NT2/D1 (cell line): Measurements from ENCODE around the gene CCDC3.

ENCODE experiments used
- DNase-seq: peaks from one replicate; pipeline ENCODE4 v3.0.0-alpha.2; 2011; ENCODE audit warnings: low read depth, low spot score
- H3K27me3 ChIP-seq: 2 replicates; pipeline ENCODE4 v1.6.0; 2011; ENCODE audit warnings: mild to moderate bottlenecking; ENCODE audit not compliant: insufficient read length, insufficient read depth
- H3K36me3 ChIP-seq: 2 replicates; pipeline ENCODE4 v1.6.1; 2011; ENCODE audit warnings: mild to moderate bottlenecking, low read length, mixed read lengths; ENCODE audit not compliant: insufficient read depth, insufficient read length
- H3K4me1 ChIP-seq: 2 replicates; pipeline ENCODE4 v1.5.1; 2011; ENCODE audit not compliant: insufficient read depth, insufficient read length
- H3K4me3 ChIP-seq: 2 replicates; pipeline ENCODE4 v1.5.1; 2011; ENCODE audit warnings: low read depth; ENCODE audit not compliant: insufficient read length
- H3K9ac ChIP-seq: 2 replicates; pipeline ENCODE4 v1.6.0; 2011; ENCODE audit warnings: low read depth; ENCODE audit not compliant: insufficient read length
- H3K9me3 ChIP-seq: 2 replicates; pipeline ENCODE4 v1.5.1; 2011; ENCODE audit warnings: mild to moderate bottlenecking, low read length; ENCODE audit not compliant: insufficient read depth
- SUZ12 ChIP-seq: IDR thresholded peaks from 2 replicates; pipeline ENCODE4 v1.6.1; 2011; ENCODE audit not compliant: insufficient read length, insufficient read depth; ENCODE audit errors: extremely low read depth
- YY1 ChIP-seq: IDR thresholded peaks from 2 replicates; pipeline ENCODE4 v1.6.1; 2011; ENCODE audit not compliant: insufficient read length, insufficient read depth
- ZNF274 ChIP-seq: IDR thresholded peaks from 2 replicates; pipeline ENCODE4 v1.6.1; 2011; ENCODE audit warnings: mild to moderate bottlenecking, low read depth, low read length

The CCDC3 gene

DNA sequence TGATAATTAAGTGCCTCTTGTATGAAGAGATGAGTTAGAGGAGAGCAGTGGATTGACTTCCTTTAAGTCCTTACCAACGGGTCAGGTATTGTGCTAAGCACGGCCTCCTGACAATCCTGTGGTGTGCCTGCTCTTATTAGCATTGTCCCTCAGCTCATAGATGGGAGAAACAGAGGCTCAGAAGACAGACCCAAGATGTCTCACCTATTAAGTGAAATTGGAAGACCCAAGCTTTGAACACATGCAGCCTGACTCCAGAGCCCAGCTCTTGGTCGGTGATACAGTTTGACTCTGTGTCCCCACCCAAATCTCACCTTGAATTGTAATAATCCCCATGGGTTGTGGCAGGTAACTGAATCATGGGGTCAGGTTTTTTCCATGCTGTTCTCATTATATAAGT, 53.8 kb downstream of the CCDC3 start:
- Histone ChIP-seq H3K9me3 (peaks cover 10% of the 10 kb centered on the region; the same call in 1 of the 2 replicates), H3K9ac (no peak overlapping the region), H3K4me1 (no peaks in the 10 kb centered on the region), H3K27me3 (no peaks in the 10 kb centered on the region), H3K36me3 (no peaks in the 10 kb centered on the region), H3K4me3 (no peak overlapping the region)
- no peak for DNase-seq
- TF ChIP-seq ZNF274 (no peak), YY1 (no peak), SUZ12 (no peak)

DNA sequence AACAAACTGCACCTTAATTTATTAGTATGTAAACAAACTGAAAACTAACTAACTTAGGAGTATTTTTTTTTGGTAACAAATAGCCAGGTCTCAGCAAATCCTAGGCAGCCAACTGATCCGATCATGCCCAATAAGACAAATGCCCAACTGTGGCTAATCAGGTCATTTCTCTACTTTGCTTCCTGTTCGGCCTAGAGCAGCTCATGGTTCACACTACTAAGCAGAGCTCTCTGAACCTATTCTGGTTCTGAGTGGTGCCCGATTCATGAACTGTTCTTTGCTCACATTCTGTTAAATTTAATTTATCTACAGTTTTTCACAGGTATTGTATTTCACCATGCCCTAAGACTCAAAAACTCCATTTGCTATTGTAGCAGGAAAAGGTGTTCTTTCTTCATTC, 55.1 kb downstream of the CCDC3 start:
- no peak for DNase-seq
- no peaks in the 10 kb centered on the region for H3K4me1 ChIP-seq
- TF ChIP-seq SUZ12 (no peak), YY1 (no peak), ZNF274 (no peak)
- no peaks in the 10 kb centered on the region for H3K36me3 ChIP-seq
- H3K9me3 ChIP-seq: no peaks in the 10 kb centered on the region
- H3K27me3 ChIP-seq: no peaks in the 10 kb centered on the region
- no peak overlapping the region for H3K9ac ChIP-seq
- no peak overlapping the region for H3K4me3 ChIP-seq

DNA sequence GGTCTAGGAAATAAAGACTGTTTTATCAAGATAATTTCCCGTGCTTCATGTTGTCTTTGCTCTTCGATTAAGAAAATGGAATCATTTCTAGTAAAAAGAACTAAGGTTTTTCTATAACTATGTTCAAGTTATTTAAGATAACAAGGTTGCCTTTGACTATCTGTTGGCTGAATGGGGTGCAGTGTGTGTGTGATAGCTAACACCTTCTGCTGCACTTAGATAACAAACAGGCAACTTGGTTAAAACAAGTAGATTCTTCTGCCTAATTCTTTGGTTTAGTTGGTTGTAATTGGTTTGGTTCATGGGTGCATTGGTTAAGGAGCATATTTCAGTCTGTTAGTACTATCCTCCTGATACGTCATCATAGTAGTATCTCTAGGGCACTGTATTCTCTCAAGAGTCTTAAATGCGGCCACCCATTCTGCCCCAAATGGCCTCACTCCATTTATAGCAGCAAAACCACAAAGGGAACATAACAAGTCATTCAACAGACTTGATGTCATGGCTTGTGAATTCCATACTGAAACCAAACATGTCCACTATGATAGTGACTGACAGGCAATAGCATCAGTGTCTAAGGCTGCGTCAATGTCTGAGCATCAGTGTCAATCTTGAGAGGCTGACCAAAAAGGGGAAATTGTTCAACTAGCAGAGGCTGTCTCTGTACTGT, 55.7 kb downstream of the CCDC3 start:
- TF ChIP-seq YY1: no peak
- TF ChIP-seq ZNF274: no peak
- TF ChIP-seq SUZ12: no peak
- Histone ChIP-seq H3K9me3 (no peaks in the 10 kb centered on the region), H3K9ac (no peak overlapping the region), H3K4me3 (no peak overlapping the region), H3K4me1 (no peaks in the 10 kb centered on the region), H3K27me3 (no peaks in the 10 kb centered on the region), H3K36me3 (no peaks in the 10 kb centered on the region)
- DNase-seq: no peak

DNA sequence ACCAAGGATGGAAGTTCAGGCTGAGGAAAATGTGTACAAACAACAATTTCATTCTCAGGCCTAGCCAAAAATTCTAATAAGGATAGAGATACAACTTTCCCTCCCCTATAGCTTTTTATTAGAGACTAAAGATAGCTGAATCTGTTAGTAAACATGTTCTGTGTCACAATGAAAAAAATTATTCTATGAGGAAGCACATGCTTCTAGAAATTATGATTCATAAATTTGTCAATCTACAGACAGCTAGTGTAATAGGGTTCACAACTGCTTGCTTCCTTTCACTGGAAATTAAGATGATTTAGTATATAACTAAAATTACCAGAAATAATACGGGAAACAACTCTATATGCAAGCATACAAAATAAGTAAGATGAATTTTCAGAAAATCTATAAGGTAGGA, 56.6 kb downstream of the CCDC3 start:
- H3K4me3 ChIP-seq: no peak overlapping the region
- H3K36me3 ChIP-seq: no peaks in the 10 kb centered on the region
- no peak overlapping the region for H3K9ac ChIP-seq
- no peaks in the 10 kb centered on the region for H3K27me3 ChIP-seq
- no peaks in the 10 kb centered on the region for H3K9me3 ChIP-seq
- DNase-seq: no peak
- TF ChIP-seq YY1 (no peak), SUZ12 (no peak), ZNF274 (no peak)
- no peaks in the 10 kb centered on the region for H3K4me1 ChIP-seq

DNA sequence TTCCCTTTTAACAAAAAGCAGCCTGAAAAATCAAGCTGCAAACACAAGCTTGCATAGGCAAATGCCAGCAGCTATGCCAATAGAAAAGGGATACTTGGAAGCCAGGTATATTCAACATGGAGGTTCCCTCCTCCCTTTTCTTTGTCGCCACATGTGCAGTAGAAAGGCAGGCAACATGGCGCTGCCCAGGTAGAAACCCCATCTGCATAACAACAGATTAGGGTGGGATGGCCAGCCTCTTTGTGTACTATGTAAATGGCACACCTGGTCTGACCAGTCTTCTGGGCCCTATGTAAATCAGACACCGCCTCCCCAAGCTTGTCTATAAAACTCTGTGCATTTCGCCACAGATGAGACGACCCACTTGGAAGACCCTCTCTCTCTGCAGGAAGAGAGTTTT, 58.1 kb downstream of the CCDC3 start:
- H3K9ac ChIP-seq: no peak overlapping the region
- DNase-seq: no peak
- H3K9me3 ChIP-seq: no peaks in the 10 kb centered on the region
- no peaks in the 10 kb centered on the region for H3K27me3 ChIP-seq
- TF ChIP-seq ZNF274: no peak
- TF ChIP-seq YY1: no peak
- TF ChIP-seq SUZ12: no peak
- H3K4me3 ChIP-seq: no peak overlapping the region
- no peaks in the 10 kb centered on the region for H3K4me1 ChIP-seq
- no peaks in the 10 kb centered on the region for H3K36me3 ChIP-seq

DNA sequence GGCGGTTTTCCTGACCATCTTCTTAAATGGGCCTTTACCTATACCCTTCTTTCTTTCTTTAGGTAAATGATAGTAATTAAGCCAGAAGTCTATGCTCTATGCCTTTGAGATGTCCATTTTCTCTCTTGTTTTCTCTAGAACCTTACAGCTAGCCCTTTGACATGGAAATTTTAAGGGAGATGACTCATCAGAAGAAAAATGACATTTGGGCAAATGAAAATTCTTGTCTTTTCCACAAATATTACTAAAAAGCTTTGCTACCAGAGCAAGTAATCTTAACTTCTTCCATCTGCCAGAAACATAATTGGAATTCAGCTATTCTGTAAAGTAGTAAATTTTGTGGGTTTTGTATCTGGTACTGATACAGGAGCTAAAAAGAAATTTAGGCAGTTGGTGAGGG, 59.5 kb downstream of the CCDC3 start:
- no peak overlapping the region for H3K4me3 ChIP-seq
- H3K9ac ChIP-seq: no peak overlapping the region
- no peaks in the 10 kb centered on the region for H3K4me1 ChIP-seq
- H3K27me3 ChIP-seq: no peaks in the 10 kb centered on the region
- no peak for DNase-seq
- TF ChIP-seq YY1 (no peak), ZNF274 (no peak)
- H3K9me3 ChIP-seq: no peaks in the 10 kb centered on the region
- no peaks in the 10 kb centered on the region for H3K36me3 ChIP-seq

DNA sequence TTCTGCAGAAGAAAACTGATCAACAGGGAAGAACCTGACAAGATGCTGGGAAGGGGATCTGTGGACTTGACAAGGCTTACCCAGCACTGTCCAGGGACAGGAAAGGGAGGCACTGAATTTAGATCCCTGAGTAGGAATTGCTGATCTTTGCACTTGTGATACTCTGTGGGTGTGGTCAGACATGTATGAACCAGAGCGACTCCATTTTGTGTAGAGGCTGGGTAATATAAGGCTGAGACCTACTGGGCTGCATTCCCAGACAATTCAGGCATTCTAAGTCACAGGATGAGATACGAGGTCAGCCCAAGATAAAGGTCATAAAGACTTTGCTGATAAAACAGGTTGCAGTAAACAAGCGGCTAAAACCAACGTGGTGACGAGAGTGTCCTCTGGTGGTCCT, 60.7 kb downstream of the CCDC3 start:
- TF ChIP-seq ZNF274: no peak
- TF ChIP-seq YY1: no peak
- TF ChIP-seq SUZ12: no peak
- Histone ChIP-seq H3K9me3 (no peaks in the 10 kb centered on the region), H3K4me3 (no peak overlapping the region), H3K27me3 (no peaks in the 10 kb centered on the region), H3K36me3 (no peaks in the 10 kb centered on the region), H3K9ac (no peak overlapping the region), H3K4me1 (no peaks in the 10 kb centered on the region)
- DNase-seq: no peak

DNA sequence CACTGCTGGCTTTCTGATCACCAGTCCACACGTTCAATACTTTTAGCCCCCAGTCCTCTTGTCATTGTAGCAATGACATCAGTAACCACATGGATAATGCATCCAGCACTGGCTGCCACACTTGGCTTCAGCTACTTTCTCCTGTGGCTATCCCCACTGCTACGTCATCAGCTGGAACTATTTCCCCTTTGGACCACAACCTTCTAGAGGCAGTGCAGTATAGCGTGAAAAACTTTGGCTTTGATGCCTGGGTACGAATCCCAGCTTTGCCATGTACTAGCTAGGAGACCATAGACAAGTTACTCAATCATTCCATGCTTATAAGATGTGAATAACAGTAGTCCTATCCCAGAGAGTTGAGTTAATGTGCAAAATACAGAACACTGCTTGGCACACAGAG, 63.2 kb downstream of the CCDC3 start:
- no peaks in the 10 kb centered on the region for H3K27me3 ChIP-seq
- no peak overlapping the region for H3K9ac ChIP-seq
- no peak overlapping the region for H3K4me3 ChIP-seq
- H3K4me1 ChIP-seq: no peaks in the 10 kb centered on the region
- DNase-seq: no peak
- no peak for TF ChIP-seq SUZ12
- TF ChIP-seq YY1: no peak
- no peak for TF ChIP-seq ZNF274
- H3K36me3 ChIP-seq: no peaks in the 10 kb centered on the region
- no peaks in the 10 kb centered on the region for H3K9me3 ChIP-seq
